Smooth muscle cell (in vitro differentiated cells): ENCODE measurements around the gene CABLES2. TPM values are rescaled to one million over a fixed set of nuclear protein-coding genes. Genes with fewer than 3 reads are reported as not detected.

Experiments used
- DNase-seq: peaks from one replicate; lab custom pipeline; 2025; ENCODE audit not compliant: unreplicated experiment; lab: John Stamatoyannopoulos, UW
- H2AFZ ChIP-seq: fragments of 200-600 bp; sonication (generic); 2 replicates; pipeline ENCODE4 v1.6.0; 2016; ENCODE audit warnings: antibody characterized with exemption, low read depth, mild to moderate bottlenecking
- H3F3A ChIP-seq: fragments of 200-600 bp; sonication (generic); 2 replicates; pipeline ENCODE4 v1.6.0; 2017; ENCODE audit warnings: antibody characterized with exemption, low read depth
- H3K27ac ChIP-seq: fragments of 200-600 bp; sonication (generic); 2 replicates; pipeline ENCODE4 v1.5.1; 2016; ENCODE audit warnings: low read depth, mild to moderate bottlenecking
- H3K27me3 ChIP-seq: fragments of 200-600 bp; sonication (generic); 2 replicates; pipeline ENCODE4 v1.6.1; 2016; ENCODE audit warnings: low read depth, mild to moderate bottlenecking
- H3K36me3 ChIP-seq: fragments of 200-600 bp; sonication (generic); 2 replicates; pipeline ENCODE4 v1.5.1; 2016; ENCODE audit warnings: low read depth
- H3K4me1 ChIP-seq: fragments of 200-600 bp; sonication (generic); 2 replicates; pipeline ENCODE4 v1.5.1; 2016; ENCODE audit warnings: low read depth
- H3K4me2 ChIP-seq: fragments of 200-600 bp; sonication (generic); 2 replicates; pipeline ENCODE4 v1.6.0; 2016; ENCODE audit warnings: mild to moderate bottlenecking
- H3K4me3 ChIP-seq: fragments of 200-600 bp; sonication (generic); 2 replicates; pipeline ENCODE4 v1.5.1; 2016; ENCODE audit warnings: mild to moderate bottlenecking
- H3K79me2 ChIP-seq: fragments of 200-600 bp; sonication (generic); 2 replicates; pipeline ENCODE4 v1.6.0; 2016; ENCODE audit warnings: low read depth, mild to moderate bottlenecking
- H3K9ac ChIP-seq: fragments of 200-600 bp; sonication (generic); 2 replicates; pipeline ENCODE4 v1.6.0; 2016; ENCODE audit warnings: low read depth
- H3K9me3 ChIP-seq: fragments of 200-600 bp; sonication (generic); replicated peaks from 2 replicates; pipeline ENCODE4 v1.5.1; 2016; ENCODE audit warnings: low read depth
- H4K20me1 ChIP-seq: fragments of 200-600 bp; sonication (generic); 2 replicates; pipeline ENCODE4 v1.6.0; 2016; ENCODE audit warnings: low read depth
- WGBS: methylation state at CpG from one replicate; pipeline ENCODE4 v1.1.7; 2016; ENCODE audit warnings: low lambda C conversion rate; 5-methylcytosine and 5-hydroxymethylcytosine counted together
- polyA plus RNA-seq: library from polyadenylated mRNA; unstranded; fragments of >200 nt; fragmentation: Nextera tagmentation; extraction: Ambion mirVana; gene quantifications from 2 replicates; pipeline ENCODE4 v1.2.1, GENCODE V29; 2016
- total RNA-seq: library from RNA; depleted of rRNA; stranded (reverse); fragments of >200 nt; gene quantifications from 2 replicates; pipeline ENCODE4 v1.2.3, GENCODE V29; 2014
- TF ChIP-seq, protein P1 (sequence below): fragments of 200-600 bp; sonication (generic); IDR thresholded peaks from 2 replicates; pipeline ENCODE4 v1.5.1; 2017; ENCODE audit warnings: borderline replicate concordance, mild to moderate bottlenecking, antibody characterized with exemption; ENCODE audit not compliant: insufficient read depth, poor library complexity, severe bottlenecking

The CABLES2 gene
- total and polyA plus RNA-seq, 2 experiments from 2014 or later: 7.4 to 7.6 TPM

DNA sequence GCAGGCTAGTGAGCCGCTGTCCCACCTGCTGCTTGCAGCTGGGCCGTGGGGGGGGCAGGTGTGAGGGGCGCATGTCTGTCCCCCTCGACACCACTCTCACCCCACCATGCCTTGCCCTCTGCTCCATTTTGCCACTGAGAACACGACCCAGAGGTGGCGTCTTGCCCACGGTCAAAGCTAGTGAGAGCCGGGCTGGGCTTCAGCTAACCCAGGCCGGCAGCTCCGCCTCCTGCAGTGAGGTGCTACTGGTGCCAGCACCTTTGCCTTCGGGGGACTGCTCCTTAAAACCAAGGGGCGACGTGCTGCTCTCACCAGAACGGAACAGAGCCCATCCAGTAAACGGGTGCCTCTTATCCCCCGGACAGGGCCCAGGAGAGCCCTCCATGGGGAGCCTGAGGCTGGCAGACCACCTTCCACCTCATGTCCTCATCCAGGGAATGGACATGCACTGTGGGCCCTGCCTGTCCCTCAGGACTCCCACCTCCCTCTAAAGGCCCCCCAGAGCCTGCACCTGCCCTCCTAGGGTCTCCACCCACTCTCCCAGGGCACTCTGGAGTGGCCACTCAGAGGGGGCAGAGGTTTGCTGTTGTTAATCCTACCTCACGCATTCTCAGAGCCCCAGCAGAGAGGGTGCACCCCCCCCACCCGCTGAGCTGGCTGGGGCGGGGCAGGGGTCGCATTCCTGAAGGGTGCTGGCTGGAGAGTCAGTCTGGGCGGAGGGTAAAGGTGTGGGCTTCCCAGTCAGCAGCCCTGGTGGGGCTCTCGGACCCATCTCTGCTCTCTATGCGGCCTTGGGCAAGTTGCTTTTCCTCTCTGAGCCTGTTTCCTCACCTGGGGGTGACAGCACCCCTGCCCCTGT lies 17.4 kb upstream of the CABLES2 start:
- Histone ChIP-seq H3F3A (no peaks in the 10 kb centered on the region), H3K27ac (no peak overlapping the region), H4K20me1 (no peaks in the 10 kb centered on the region), H3K4me3 (no peak overlapping the region), H3K36me3 (no peaks in the 10 kb centered on the region), H3K9ac (no peak overlapping the region), H3K79me2 (no peaks in the 10 kb centered on the region), H3K9me3 (no peaks in the 10 kb centered on the region), H3K4me2 (no peak overlapping the region), H2AFZ (no peak overlapping the region), H3K4me1 (peaks cover 3% of the 10 kb centered on the region), H3K27me3 (no peaks in the 10 kb centered on the region)
- TF ChIP-seq, protein P1, sequence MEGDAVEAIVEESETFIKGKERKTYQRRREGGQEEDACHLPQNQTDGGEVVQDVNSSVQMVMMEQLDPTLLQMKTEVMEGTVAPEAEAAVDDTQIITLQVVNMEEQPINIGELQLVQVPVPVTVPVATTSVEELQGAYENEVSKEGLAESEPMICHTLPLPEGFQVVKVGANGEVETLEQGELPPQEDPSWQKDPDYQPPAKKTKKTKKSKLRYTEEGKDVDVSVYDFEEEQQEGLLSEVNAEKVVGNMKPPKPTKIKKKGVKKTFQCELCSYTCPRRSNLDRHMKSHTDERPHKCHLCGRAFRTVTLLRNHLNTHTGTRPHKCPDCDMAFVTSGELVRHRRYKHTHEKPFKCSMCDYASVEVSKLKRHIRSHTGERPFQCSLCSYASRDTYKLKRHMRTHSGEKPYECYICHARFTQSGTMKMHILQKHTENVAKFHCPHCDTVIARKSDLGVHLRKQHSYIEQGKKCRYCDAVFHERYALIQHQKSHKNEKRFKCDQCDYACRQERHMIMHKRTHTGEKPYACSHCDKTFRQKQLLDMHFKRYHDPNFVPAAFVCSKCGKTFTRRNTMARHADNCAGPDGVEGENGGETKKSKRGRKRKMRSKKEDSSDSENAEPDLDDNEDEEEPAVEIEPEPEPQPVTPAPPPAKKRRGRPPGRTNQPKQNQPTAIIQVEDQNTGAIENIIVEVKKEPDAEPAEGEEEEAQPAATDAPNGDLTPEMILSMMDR: no peak
- no peak for DNase-seq
- WGBS: 75% methylated on average over 20 of the region's 23 CpGs

DNA sequence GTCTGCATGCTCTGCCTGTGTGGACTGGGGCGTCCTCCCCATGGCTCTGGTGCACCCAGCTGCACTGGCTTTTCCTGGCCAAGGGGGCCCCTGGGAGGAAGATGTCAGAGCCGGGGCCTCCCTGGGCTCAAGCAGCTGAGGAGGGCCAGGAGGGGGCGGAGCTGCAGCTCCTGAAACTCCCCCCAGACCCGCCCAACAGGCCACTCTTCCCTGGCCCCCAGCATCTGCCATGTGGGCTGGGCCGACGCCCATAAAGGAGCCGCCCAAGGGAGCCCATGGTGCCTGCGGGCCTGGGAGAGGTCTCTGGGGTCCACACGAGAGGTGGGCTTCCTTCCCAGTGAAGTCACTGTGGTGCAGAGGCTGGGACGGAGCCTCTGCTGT lies 16.2 kb upstream of the CABLES2 start:
- 77% methylated on average over 10 of the region's 10 CpGs for WGBS
- no peaks in the 10 kb centered on the region for H3K27me3 ChIP-seq

DNA sequence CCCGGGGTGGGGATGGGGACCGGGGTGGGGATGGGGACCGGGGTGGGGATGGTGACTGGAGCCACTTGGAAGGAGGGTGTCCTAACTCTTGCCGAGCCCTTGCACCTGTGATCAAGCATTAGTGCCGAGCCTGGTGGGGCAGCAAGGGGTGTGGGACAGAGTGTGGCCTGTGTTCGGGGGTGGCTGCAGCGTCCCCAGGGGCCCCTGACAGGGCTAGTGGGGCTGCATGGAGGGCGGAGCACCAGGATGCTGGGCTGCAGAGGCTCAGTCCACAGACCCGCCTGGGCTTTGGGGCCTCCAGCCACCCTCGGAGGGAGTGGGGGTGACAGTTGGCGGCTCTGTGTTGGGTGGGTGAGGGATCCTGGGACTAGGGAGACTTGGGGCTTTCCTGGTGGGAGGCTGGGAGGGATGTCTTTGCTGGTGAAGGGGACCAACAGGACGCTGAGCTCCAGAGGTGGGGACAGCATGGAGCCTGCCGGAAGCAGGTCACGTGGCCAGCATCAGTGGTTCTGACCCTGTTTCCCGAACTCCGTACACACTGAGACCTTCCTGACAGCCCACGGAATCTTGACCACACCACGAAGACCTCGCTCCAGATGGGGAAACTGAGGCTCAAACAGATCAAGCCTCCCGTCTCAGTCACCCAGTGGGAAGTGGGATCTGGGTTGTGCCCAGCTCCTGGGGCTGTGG lies 15.7 kb upstream of the CABLES2 start:
- no peaks in the 10 kb centered on the region for H3K27me3 ChIP-seq
- H3K4me1 ChIP-seq: peaks cover 3% of the 10 kb centered on the region
- TF ChIP-seq, protein P1: no peak
- WGBS: 94% methylated on average over 17 of the region's 20 CpGs
- no peaks in the 10 kb centered on the region for H4K20me1 ChIP-seq
- no peak overlapping the region for H3K4me2 ChIP-seq
- no peak overlapping the region for H3K27ac ChIP-seq
- H3F3A ChIP-seq: no peaks in the 10 kb centered on the region
- H3K4me3 ChIP-seq: no peak overlapping the region
- no peaks in the 10 kb centered on the region for H3K9me3 ChIP-seq
- no peaks in the 10 kb centered on the region for H3K79me2 ChIP-seq
- H2AFZ ChIP-seq: no peak overlapping the region
- no peaks in the 10 kb centered on the region for H3K36me3 ChIP-seq
- no peak for DNase-seq
- H3K9ac ChIP-seq: no peak overlapping the region

More for the DNA sequence above, 16.2 kb upstream of the CABLES2 start:
- Histone ChIP-seq H3K4me1 (peaks cover 3% of the 10 kb centered on the region), H3K9ac (no peak overlapping the region), H3F3A (no peaks in the 10 kb centered on the region), H3K79me2 (no peaks in the 10 kb centered on the region), H3K27ac (no peak overlapping the region), H2AFZ (no peak overlapping the region), H4K20me1 (no peaks in the 10 kb centered on the region), H3K4me2 (no peak overlapping the region), H3K36me3 (no peaks in the 10 kb centered on the region), H3K4me3 (no peak overlapping the region), H3K9me3 (no peaks in the 10 kb centered on the region)
- no peak for DNase-seq
- TF ChIP-seq, protein P1: no peak
